Fibroblast of pulmonary artery (primary cell): ENCODE measurements around the gene TMEM114.

ENCODE experiments used
- DNase-seq: peaks from one replicate; pipeline ENCODE4 v3.0.0-alpha.2; 2010; ENCODE audit warnings: low read depth
- H3K4me3 ChIP-seq: replicated peaks from 2 replicates; pipeline ENCODE4 v1.5.1; 2011; ENCODE audit warnings: low read depth, mild to moderate bottlenecking, control low read depth, low read length, moderate library complexity
- CTCF ChIP-seq: IDR thresholded peaks from 2 replicates; pipeline ENCODE4 v1.5.1; 2011; ENCODE audit warnings: mild to moderate bottlenecking, control low read depth, low read length, inconsistent platforms; ENCODE audit errors: missing control alignments

TMEM114 gene

GRCh38 chr16:8583732-8584131, 6.6 kb downstream of the TMEM114 start:
- TF ChIP-seq CTCF: no peak
- H3K4me3 ChIP-seq: no peak overlapping the region
- no peak for DNase-seq

GRCh38 chr16:8583199-8583598, 7.1 kb downstream of the TMEM114 start:
- DNase-seq: no peak
- no peak overlapping the region for H3K4me3 ChIP-seq
- TF ChIP-seq CTCF: no peak

DNA sequence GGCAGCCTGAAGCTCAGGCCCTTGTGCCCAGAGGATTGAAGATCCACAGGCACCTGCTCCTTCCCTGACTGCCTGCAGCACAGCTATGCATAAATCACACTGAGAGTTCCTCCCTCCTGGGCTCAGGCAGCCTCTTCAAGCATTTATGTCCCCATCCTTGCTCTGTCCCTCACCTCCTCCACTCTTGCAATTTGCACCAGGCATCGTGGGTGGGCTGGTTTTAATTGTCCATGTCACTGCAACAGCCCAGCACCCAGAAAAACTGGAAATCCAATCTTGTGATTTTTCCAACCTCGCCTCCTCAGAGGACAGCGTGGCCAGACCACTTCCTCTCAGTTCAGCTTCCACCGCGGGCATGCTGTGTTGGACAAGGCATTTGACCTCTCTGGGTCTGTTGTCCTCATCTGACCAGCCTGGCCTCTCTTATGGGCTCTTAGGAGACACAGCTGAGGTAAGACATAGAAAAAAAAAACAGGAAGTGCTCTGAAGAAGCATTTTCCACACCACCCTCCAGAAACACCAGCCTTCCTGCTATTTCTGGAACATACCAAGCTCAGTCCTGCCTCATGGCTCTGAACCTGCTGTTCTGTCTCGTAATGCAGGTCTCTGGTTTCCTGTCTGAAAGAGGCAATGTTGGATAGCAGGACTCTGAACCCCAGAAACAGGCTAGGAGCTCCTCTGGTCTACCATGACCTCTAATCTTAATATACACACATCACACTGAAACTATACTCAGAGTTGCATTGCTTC, 8.3 kb downstream of the TMEM114 start:
- DNase-seq: no peak
- no peak for TF ChIP-seq CTCF
- no peak overlapping the region for H3K4me3 ChIP-seq

DNA sequence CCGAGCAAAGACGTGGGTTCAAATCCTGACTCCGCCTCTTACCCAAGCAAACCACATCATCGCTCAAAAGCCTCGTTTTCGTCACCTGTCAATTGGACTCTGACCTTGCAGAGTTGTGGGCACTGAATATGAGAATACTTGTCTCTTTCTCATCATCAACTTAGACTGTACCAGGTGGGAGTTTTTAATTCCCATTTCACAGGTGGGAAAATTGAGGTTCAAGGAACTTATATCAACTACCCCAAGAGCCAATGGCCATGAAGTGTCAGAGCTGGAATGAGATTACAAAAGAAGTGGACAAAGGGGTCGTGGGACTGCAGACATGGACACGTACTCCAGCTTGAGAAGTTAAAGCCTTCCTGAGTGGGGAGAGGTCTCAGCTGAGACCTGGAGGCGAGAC, 10.8 kb downstream of the TMEM114 start:
- TF ChIP-seq CTCF: no peak
- H3K4me3 ChIP-seq: no peak overlapping the region
- no peak for DNase-seq

GRCh38 chr16:8577678-8578304, 12.5 kb downstream of the TMEM114 start:
- DNase-seq: no peak
- no peak overlapping the region for H3K4me3 ChIP-seq
- TF ChIP-seq CTCF: no peak

- no peak for DNase-seq
- H3K4me3 ChIP-seq: no peak overlapping the region
- no peak for TF ChIP-seq CTCF
These were observed 13.9 kb downstream of the TMEM114 start for GRCh38 chr16:8576141-8577004.
